GM12878 (cell line): ENCODE data around the gene MBOAT1.

Experiments
- CREB1 ChIP-seq: IDR thresholded peaks from 2 replicates; pipeline ENCODE4 v1.6.1; 2012; ENCODE audit warnings: low read depth, mild to moderate bottlenecking, inconsistent platforms
- EP300 ChIP-seq, 2 experiments: fragments of 150-350 bp in 1 of 2; IDR thresholded peaks; 2 replicates each; pipeline ENCODE4 v1.6.1; 2011 to 2012; ENCODE audit warnings: low read depth in 2 of 2, low read length in 2 of 2, borderline replicate concordance in 1 of 2, improper control_type of control experiment in 1 of 2, inconsistent platforms in 1 of 2; ENCODE audit not compliant: control insufficient read depth in 1 of 2
- EZH2 ChIP-seq: IDR thresholded peaks from 2 replicates; pipeline ENCODE4 v1.6.1; 2012; ENCODE audit warnings: low read depth, mild to moderate bottlenecking, control low read depth, inconsistent platforms, low read length, borderline replicate concordance; ENCODE audit not compliant: control insufficient read depth
- KLF5 ChIP-seq: fragments of 450-650 bp; IDR thresholded peaks from 2 replicates; pipeline ENCODE4 v1.6.1; 2014; ENCODE audit warnings: mild to moderate bottlenecking; ENCODE audit not compliant: partially characterized antibody
- MTA3 ChIP-seq: IDR thresholded peaks from 2 replicates; pipeline ENCODE4 v1.6.1; 2012; ENCODE audit warnings: low read length, inconsistent platforms, borderline replicate concordance
- NFIC ChIP-seq: IDR thresholded peaks from 2 replicates; pipeline ENCODE4 v1.6.1; 2012; ENCODE audit warnings: low read depth, mild to moderate bottlenecking, inconsistent platforms, low read length, moderate library complexity
- POLR2A ChIP-seq: IDR thresholded peaks from 2 replicates; pipeline ENCODE4 v1.6.1; 2011; ENCODE audit warnings: low read depth, mild to moderate bottlenecking, low read length
- POLR2AphosphoS5 ChIP-seq: IDR thresholded peaks from 2 replicates; pipeline ENCODE4 v1.6.1; 2011; ENCODE audit warnings: mild to moderate bottlenecking, low read length, inconsistent platforms
- RBBP5 ChIP-seq: fragments of 200-600 bp; sonication (generic); conservative IDR thresholded peaks from 2 replicates; pipeline ENCODE4 v1.6.1; 2016
- TF ChIP-seq, protein P1 (sequence below): IDR thresholded peaks from 2 replicates; pipeline ENCODE4 v1.6.1; 2011; ENCODE audit warnings: borderline replicate concordance, low read depth, mild to moderate bottlenecking, moderate library complexity, mixed read lengths, low read length; ENCODE audit not compliant: insufficient read depth; ENCODE audit errors: extremely low read length
- TF ChIP-seq, protein P2 (sequence below): fragments of 450-650 bp; conservative IDR thresholded peaks from 2 replicates; pipeline ENCODE4 v1.6.1; 2017; ENCODE audit warnings: mild to moderate bottlenecking, moderate library complexity
- TF ChIP-seq, protein P3 (sequence below): IDR thresholded peaks from 2 replicates; pipeline ENCODE4 v1.6.1; 2011; ENCODE audit warnings: low read depth, low read length, improper control_type of control experiment, borderline replicate concordance
- TF ChIP-seq, protein P4 (sequence below), 3 experiments: IDR thresholded peaks in 2 of 3; conservative IDR thresholded peaks in 1 of 3; 2 replicates each; pipeline ENCODE4 v1.5.1; 2011; ENCODE audit warnings: low read depth in 3 of 3, low read length in 3 of 3, mild to moderate bottlenecking in 3 of 3, control low read depth in 2 of 3, moderate library complexity in 2 of 3, inconsistent platforms in 1 of 3, mixed read lengths in 1 of 3; ENCODE audit not compliant: control insufficient read depth in 2 of 3, insufficient read depth in 1 of 3; ENCODE audit errors: extremely low read depth in 1 of 3
- TF ChIP-seq, protein P5 (sequence below): IDR thresholded peaks from 2 replicates; pipeline ENCODE4 v1.6.1; 2012; ENCODE audit warnings: mild to moderate bottlenecking, low read depth, low read length

DNA sequence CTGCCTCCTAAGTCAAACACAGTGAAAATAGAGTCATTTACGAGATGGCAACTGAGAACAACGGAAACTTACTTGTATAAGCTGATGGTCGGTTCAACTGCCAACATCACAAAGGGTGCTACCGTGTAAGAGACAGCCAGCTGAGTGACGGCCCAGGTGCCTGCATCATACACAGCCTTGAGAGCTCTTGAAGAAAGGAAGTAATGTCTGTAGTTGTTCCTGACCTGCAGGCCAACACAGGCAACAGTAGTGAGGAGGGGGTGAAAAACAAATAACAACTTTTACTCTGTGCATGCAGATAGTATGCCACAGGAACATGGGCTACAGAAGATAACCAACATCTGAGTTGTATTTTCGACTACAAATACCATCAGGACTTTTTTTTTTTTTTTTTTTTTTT, 102.7 kb downstream of the MBOAT1 start:
- TF ChIP-seq, protein P1, sequence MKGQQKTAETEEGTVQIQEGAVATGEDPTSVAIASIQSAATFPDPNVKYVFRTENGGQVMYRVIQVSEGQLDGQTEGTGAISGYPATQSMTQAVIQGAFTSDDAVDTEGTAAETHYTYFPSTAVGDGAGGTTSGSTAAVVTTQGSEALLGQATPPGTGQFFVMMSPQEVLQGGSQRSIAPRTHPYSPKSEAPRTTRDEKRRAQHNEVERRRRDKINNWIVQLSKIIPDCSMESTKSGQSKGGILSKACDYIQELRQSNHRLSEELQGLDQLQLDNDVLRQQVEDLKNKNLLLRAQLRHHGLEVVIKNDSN: no peak
- TF ChIP-seq POLR2A: no peak
- TF ChIP-seq EP300 (IDR thresholded peaks at IDR 0.05; ENCODE audit: borderline replicate concordance in 1 of 2, control insufficient read depth in 1 of 2, low read depth in 2 of 2, low read length in 2 of 2): no peak
- TF ChIP-seq, protein P2, sequence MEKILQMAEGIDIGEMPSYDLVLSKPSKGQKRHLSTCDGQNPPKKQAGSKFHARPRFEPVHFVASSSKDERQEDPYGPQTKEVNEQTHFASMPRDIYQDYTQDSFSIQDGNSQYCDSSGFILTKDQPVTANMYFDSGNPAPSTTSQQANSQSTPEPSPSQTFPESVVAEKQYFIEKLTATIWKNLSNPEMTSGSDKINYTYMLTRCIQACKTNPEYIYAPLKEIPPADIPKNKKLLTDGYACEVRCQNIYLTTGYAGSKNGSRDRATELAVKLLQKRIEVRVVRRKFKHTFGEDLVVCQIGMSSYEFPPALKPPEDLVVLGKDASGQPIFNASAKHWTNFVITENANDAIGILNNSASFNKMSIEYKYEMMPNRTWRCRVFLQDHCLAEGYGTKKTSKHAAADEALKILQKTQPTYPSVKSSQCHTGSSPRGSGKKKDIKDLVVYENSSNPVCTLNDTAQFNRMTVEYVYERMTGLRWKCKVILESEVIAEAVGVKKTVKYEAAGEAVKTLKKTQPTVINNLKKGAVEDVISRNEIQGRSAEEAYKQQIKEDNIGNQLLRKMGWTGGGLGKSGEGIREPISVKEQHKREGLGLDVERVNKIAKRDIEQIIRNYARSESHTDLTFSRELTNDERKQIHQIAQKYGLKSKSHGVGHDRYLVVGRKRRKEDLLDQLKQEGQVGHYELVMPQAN: no peak
- TF ChIP-seq, protein P3, sequence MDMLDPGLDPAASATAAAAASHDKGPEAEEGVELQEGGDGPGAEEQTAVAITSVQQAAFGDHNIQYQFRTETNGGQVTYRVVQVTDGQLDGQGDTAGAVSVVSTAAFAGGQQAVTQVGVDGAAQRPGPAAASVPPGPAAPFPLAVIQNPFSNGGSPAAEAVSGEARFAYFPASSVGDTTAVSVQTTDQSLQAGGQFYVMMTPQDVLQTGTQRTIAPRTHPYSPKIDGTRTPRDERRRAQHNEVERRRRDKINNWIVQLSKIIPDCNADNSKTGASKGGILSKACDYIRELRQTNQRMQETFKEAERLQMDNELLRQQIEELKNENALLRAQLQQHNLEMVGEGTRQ: no peak
- TF ChIP-seq MTA3: no peak
- no peak for TF ChIP-seq POLR2AphosphoS5
- no peak for TF ChIP-seq NFIC
- TF ChIP-seq, protein P4, sequence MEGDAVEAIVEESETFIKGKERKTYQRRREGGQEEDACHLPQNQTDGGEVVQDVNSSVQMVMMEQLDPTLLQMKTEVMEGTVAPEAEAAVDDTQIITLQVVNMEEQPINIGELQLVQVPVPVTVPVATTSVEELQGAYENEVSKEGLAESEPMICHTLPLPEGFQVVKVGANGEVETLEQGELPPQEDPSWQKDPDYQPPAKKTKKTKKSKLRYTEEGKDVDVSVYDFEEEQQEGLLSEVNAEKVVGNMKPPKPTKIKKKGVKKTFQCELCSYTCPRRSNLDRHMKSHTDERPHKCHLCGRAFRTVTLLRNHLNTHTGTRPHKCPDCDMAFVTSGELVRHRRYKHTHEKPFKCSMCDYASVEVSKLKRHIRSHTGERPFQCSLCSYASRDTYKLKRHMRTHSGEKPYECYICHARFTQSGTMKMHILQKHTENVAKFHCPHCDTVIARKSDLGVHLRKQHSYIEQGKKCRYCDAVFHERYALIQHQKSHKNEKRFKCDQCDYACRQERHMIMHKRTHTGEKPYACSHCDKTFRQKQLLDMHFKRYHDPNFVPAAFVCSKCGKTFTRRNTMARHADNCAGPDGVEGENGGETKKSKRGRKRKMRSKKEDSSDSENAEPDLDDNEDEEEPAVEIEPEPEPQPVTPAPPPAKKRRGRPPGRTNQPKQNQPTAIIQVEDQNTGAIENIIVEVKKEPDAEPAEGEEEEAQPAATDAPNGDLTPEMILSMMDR (IDR thresholded peaks at IDR 0.05 in 2 of 3, conservative IDR thresholded peaks at IDR 0.05 in 1 of 3; ENCODE audit: control insufficient read depth in 2 of 3, extremely low read depth in 1 of 3, insufficient read depth in 1 of 3, low read depth in 3 of 3, low read length in 3 of 3): no peak
- TF ChIP-seq CREB1: no peak
- no peak for TF ChIP-seq EZH2
- TF ChIP-seq, protein P5, sequence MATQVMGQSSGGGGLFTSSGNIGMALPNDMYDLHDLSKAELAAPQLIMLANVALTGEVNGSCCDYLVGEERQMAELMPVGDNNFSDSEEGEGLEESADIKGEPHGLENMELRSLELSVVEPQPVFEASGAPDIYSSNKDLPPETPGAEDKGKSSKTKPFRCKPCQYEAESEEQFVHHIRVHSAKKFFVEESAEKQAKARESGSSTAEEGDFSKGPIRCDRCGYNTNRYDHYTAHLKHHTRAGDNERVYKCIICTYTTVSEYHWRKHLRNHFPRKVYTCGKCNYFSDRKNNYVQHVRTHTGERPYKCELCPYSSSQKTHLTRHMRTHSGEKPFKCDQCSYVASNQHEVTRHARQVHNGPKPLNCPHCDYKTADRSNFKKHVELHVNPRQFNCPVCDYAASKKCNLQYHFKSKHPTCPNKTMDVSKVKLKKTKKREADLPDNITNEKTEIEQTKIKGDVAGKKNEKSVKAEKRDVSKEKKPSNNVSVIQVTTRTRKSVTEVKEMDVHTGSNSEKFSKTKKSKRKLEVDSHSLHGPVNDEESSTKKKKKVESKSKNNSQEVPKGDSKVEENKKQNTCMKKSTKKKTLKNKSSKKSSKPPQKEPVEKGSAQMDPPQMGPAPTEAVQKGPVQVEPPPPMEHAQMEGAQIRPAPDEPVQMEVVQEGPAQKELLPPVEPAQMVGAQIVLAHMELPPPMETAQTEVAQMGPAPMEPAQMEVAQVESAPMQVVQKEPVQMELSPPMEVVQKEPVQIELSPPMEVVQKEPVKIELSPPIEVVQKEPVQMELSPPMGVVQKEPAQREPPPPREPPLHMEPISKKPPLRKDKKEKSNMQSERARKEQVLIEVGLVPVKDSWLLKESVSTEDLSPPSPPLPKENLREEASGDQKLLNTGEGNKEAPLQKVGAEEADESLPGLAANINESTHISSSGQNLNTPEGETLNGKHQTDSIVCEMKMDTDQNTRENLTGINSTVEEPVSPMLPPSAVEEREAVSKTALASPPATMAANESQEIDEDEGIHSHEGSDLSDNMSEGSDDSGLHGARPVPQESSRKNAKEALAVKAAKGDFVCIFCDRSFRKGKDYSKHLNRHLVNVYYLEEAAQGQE: no peak
- TF ChIP-seq KLF5: no peak
- TF ChIP-seq RBBP5: no peak
